GM18502 (cell line): Measurements from ENCODE around the gene NAA16.
"Not testable (repeated sequence)": the region's sequence is repeated elsewhere in the genome, so short reads cannot be mapped to it uniquely, and the experiment has no call there.

Source experiments
- ATAC-seq: cut with Tn5 transposase; IDR thresholded peaks from one replicate; pipeline ENCODE4 v1.9.1; 2021; ENCODE audit warnings: mild to moderate bottlenecking; ENCODE audit not compliant: unreplicated experiment, poor library complexity

Gene NAA16

GRCh38 chr13:41352935-41353840 is 42.1 kb downstream of the NAA16 start:
- ATAC-seq, result no peak

- ATAC-seq, result no peak
Measured at GRCh38 chr13:41354416-41354815, 43.3 kb downstream of the NAA16 start.

GRCh38 chr13:41356385-41356648 is 45.2 kb downstream of the NAA16 start:
- ATAC-seq, result not testable (repeated sequence)

GRCh38 chr13:41356786-41357185 is 45.7 kb downstream of the NAA16 start:
- no peak for ATAC-seq

- ATAC-seq, result no peak
Measured at GRCh38 chr13:41361491-41361890, 50.4 kb downstream of the NAA16 start.

DNA sequence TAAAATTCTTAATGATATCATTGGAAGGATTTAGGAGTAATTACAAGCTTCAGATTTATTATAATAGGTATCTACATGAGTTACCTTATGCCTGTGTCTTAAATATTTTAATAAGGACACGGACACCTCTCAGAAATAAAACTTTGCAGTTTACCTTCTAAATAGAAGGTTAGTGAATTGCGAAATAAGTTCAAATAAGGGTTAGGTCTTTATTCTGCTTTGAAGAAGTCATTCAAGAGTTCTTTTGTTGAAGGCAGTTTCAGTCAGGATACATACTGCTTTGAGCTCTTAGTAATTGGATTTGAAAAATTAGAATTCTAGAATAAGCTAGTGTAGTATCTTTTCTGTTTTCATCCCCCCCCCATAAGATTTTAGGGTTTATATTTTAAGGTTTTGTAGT is 53.0 kb downstream of the NAA16 start:
- ATAC-seq, result no peak

DNA sequence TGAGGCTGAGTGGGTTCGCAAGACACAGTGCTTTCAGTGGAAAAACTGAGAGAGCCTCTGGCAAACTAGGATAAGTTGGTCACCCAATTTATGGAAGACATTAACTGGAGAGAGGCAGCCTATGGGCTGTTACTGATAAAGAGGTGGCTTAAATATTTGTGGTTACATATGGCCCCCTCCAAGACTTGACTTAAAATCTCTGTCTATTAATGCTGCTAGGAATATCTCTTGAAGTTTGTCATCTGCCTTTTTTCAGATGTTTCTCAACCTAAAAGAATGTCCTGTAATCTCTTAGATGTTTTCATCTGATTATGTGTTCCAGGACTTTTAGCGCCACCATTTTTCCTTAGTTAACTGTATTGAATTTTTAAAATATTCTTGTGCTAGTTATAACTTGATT is 54.6 kb downstream of the NAA16 start:
- no peak for ATAC-seq

DNA sequence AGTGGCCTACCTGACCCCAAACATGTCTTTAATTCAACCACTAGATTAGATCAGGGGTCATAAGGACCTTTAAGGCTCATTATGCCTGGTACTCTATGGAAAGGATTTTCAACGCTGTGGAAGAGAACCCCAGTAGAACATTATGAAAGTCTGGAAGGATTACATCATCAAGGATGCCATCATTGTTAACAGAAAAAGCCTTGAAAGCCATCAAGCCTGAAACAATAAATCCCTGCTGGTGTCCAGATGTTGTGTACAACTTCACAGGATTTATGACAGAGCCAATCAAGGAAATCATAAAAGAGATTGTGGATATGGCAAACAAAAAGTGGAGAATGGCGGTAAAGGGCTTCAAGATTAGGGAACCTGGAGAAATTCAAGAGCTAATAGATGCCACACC is 59.7 kb downstream of the NAA16 start:
- ATAC-seq, result no peak

DNA sequence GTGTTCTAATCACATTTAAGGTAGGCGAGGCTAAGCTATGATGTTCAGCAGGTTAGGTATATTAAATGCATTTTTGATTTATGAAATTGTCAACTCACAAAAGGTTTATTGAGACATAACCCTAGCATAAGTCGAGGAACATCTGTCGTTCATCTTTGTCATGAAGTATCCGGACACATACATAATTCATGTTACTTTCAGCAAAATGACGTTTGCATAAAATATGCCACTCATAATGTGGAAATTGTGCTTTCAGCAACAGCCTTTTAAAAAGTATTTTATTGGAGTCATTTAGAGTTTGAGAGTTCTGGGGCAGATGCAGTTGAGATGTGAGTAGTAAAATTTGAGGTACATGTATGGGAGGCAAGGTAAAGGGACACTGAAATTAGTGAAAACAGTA is 66.4 kb downstream of the NAA16 start:
- ATAC-seq, result no peak

DNA sequence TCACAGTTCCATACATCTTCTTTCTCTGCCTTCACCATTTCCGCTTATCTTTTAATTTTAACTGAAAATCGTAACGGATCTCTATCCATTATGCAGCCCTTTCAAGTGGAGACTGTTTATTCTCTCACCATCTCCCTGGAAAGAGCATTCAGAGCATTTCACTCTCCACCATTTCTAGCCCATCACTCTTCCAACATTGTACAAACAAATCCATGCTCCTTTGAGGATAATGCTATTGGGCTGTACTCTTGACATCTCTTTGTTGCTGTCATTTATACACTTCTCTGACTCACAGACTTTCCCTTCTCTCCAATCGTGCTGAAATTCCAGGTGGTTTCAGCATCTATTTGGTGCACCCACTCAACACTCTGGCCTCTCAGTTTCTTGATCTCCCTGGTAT is 71.4 kb downstream of the NAA16 start:
- no peak for ATAC-seq

DNA sequence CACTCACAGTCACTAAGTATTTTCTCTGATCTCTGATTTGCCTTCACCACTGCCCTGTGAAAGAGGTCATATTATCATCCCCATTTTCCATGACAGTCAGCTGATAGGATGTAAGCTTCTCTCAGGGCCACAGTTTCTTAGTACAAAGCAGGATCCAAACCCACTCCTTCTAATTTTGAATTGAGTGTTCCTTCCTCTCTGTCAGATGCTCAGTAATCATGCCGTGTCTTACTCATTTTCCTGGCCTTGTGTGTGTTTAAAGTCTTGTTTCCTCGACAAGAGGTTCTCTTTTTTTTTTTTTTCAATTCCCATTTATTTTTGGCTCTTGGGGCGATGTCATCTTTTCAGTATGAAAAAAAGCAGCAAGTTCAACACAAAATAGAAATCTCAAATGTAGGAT is 72.3 kb downstream of the NAA16 start:
- ATAC-seq, result no peak

DNA sequence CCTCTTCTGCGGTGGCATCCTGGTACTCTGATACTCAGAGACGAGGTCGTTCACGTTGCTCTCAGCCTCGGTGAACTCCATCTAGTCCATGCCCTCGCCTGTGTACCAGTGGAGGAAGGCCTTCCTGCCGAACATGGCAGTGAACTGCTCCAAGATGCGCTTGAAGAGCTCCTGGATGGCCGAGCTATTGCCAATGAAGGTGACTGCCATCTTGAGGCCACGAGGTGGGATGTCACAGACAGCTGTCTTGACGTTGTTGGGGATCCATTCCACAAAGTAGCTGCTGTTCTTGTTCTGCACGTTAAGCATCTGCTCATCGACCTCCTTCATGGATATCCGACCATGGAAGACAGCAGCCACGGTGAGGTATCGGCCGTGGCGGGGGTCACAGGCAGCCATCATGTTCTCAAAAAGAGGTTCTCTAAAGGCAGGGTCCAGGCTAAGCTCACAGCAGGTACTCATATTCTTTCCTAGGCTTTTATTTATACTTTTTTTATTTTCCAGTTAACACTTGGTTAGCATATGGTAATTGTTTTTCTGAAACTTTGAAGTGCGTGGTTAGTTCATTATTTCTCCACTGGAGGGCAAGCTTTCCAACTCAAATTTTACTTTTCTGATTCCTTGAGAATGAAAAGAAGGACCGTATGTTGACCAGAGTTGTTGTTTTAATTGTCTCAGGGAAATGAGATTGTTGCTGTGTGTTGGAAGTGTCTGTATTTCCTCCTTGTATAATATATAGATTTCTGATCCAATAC is 73.9 kb downstream of the NAA16 start:
- no peak for ATAC-seq

- no peak for ATAC-seq
Measured at GRCh38 chr13:41386211-41386610, 75.1 kb downstream of the NAA16 start.

DNA sequence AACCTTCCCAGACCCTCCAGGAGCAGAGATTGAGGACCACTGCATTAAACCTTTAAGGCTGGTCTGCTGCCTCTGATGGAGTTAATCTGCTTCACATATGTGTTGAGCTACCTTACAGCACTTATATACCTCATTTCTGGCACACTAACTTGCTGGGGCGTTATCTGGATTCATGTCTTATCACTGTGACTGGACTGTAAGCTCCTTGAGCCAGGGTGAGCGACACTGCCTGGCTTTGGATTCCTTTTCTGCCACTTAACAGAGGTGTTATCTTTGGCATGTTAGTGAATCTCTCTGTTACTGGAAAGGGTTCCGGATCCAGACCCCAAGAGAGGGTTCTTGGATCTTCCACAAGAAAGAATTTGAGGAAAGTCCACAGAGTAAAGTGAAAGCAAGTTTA is 76.5 kb downstream of the NAA16 start:
- ATAC-seq, result no peak

DNA sequence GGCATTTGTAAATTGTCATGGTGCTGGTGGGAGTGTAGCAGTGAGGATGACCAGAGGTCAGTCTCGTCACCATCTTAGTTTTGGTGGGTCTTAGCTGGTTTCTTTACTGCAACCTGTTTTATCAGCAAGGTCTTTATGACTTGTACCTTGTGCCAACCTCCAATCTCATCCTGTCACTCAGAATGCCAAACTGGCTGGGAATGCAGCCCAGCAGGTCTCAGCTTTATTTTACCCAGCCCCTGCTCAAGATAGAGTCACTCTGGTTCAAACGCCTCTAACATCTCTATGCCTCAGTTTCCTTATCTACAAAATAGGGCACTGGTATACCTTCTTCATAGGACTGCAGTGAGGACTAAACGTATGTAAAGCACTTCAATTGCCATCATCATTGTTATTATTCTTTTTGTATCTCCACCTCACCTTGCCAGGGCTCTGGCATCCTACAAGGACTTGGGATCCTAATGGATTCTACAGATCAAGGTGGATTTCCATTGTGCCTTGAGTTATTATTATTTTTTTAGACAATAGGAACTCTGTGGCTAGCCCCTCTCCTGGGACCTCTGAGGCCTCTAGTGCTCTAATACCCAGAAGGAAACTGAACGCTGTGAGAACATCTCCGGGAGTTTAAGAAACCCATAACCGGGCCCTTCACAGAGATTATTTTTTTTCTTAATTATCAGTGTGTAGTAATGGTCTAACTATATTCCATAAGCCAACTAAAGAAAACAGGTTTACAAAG is 77.2 kb downstream of the NAA16 start:
- ATAC-seq, result no peak

- ATAC-seq, result no peak
Measured at GRCh38 chr13:41389580-41389979, 78.5 kb downstream of the NAA16 start.

DNA sequence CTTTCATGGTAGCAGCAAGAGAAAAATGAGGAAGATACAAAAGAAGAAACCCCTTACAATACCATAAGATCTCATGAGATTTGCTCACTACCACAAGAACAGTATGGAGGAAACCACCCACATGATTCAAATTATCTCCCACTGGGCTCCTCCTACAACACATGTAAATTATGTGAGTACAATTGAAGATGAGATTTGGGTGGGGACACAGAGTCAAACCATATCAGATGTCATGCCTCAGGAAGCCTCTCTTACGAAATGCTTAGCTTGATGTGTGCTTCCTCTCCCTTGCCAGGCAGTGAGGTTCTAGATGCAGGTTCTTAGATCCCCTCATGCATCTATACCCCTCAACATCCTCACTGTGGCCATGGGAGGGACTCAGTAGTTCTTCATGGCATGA is 83.1 kb downstream of the NAA16 start:
- no peak for ATAC-seq

DNA sequence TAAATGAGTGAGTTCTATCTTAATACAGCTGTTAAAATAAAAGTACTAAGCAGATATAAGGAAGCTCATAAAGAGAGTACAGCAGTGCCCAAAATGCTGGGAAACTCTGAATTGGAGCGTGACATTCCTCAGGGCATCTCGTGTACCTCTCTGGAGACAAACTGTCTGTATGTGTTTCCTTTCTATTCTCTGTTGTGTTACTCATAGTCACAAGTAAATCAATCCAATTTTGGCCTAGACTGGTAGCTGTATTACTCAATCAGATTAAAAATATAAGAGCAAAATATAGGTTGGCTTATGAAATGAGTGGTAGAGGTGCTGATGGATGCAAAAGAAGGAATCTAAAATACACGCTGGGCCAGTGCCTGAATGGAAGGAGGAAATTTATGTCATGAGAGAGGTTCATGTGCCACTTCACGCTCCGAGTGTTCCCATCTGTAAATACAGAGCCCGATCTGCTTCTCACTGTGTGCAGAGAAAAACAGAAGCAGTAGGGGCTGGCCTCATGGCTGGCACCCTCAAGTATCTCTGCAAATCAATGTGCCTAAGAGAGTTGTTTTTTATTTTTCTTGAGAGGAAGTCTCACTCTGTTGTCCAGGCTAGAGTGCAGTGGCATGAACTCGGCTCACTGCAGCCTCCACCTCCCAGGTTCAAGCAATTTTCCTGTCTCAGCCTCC is 87.6 kb downstream of the NAA16 start:
- no peak for ATAC-seq

- no peak for ATAC-seq
Measured at GRCh38 chr13:41401366-41401765, 90.3 kb downstream of the NAA16 start.

- no peak for ATAC-seq
Measured at GRCh38 chr13:41402691-41403511, 91.8 kb downstream of the NAA16 start.
